ENCODE measurements around the gene VSIG4. TPM values are rescaled to one million over a fixed set of nuclear protein-coding genes. Genes with fewer than 3 reads are reported as not detected.

The VSIG4 gene
- total and polyA plus RNA-seq, 2 of the 8 experiments (the other 6 are each of a cell fraction or from before 2014, with no cell fraction given) = not detected

DNA sequence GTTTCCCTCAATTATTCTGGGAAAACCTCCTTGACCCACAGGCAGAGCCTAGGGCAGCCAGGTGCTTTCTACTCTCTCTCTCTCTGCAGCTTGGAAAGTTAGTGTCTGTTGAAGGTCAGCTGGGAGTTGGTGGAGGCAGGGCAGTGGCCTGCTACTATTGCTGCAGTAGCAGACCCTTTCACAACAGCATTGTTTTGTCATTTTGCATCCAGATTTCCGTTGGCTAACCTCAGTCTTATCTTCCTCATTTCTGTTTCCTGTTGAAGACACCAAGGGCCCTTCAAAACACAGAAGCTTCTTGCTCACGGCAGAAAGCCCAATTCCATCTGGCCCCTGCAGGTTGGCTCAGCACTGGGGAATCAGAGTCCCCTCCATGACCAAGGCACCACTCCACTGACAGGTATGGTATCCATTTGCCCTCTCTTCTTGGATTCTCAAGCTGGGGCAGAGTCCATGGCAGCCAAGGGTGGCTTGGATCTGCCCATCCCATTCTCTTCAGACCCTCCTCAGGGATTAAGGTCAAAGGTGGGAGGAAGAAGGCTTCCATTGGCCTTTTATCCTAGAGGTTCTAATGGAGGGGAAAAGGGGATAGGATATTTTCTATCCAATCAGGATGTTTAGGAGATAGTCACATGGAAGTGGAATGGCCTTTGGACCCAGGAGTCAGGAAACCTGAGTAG lies 24.6 kb downstream of the VSIG4 start (continued):
- TF ChIP-seq, protein P1, sequence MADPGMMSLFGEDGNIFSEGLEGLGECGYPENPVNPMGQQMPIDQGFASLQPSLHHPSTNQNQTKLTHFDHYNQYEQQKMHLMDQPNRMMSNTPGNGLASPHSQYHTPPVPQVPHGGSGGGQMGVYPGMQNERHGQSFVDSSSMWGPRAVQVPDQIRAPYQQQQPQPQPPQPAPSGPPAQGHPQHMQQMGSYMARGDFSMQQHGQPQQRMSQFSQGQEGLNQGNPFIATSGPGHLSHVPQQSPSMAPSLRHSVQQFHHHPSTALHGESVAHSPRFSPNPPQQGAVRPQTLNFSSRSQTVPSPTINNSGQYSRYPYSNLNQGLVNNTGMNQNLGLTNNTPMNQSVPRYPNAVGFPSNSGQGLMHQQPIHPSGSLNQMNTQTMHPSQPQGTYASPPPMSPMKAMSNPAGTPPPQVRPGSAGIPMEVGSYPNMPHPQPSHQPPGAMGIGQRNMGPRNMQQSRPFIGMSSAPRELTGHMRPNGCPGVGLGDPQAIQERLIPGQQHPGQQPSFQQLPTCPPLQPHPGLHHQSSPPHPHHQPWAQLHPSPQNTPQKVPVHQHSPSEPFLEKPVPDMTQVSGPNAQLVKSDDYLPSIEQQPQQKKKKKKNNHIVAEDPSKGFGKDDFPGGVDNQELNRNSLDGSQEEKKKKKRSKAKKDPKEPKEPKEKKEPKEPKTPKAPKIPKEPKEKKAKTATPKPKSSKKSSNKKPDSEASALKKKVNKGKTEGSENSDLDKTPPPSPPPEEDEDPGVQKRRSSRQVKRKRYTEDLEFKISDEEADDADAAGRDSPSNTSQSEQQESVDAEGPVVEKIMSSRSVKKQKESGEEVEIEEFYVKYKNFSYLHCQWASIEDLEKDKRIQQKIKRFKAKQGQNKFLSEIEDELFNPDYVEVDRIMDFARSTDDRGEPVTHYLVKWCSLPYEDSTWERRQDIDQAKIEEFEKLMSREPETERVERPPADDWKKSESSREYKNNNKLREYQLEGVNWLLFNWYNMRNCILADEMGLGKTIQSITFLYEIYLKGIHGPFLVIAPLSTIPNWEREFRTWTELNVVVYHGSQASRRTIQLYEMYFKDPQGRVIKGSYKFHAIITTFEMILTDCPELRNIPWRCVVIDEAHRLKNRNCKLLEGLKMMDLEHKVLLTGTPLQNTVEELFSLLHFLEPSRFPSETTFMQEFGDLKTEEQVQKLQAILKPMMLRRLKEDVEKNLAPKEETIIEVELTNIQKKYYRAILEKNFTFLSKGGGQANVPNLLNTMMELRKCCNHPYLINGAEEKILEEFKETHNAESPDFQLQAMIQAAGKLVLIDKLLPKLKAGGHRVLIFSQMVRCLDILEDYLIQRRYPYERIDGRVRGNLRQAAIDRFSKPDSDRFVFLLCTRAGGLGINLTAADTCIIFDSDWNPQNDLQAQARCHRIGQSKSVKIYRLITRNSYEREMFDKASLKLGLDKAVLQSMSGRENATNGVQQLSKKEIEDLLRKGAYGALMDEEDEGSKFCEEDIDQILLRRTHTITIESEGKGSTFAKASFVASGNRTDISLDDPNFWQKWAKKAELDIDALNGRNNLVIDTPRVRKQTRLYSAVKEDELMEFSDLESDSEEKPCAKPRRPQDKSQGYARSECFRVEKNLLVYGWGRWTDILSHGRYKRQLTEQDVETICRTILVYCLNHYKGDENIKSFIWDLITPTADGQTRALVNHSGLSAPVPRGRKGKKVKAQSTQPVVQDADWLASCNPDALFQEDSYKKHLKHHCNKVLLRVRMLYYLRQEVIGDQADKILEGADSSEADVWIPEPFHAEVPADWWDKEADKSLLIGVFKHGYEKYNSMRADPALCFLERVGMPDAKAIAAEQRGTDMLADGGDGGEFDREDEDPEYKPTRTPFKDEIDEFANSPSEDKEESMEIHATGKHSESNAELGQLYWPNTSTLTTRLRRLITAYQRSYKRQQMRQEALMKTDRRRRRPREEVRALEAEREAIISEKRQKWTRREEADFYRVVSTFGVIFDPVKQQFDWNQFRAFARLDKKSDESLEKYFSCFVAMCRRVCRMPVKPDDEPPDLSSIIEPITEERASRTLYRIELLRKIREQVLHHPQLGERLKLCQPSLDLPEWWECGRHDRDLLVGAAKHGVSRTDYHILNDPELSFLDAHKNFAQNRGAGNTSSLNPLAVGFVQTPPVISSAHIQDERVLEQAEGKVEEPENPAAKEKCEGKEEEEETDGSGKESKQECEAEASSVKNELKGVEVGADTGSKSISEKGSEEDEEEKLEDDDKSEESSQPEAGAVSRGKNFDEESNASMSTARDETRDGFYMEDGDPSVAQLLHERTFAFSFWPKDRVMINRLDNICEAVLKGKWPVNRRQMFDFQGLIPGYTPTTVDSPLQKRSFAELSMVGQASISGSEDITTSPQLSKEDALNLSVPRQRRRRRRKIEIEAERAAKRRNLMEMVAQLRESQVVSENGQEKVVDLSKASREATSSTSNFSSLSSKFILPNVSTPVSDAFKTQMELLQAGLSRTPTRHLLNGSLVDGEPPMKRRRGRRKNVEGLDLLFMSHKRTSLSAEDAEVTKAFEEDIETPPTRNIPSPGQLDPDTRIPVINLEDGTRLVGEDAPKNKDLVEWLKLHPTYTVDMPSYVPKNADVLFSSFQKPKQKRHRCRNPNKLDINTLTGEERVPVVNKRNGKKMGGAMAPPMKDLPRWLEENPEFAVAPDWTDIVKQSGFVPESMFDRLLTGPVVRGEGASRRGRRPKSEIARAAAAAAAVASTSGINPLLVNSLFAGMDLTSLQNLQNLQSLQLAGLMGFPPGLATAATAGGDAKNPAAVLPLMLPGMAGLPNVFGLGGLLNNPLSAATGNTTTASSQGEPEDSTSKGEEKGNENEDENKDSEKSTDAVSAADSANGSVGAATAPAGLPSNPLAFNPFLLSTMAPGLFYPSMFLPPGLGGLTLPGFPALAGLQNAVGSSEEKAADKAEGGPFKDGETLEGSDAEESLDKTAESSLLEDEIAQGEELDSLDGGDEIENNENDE (IDR thresholded peaks at IDR 0.05; ENCODE audit: insufficient replicate concordance, low read length) = no peak
- no peak for TF ChIP-seq TBP (IDR thresholded peaks at IDR 0.05; ENCODE audit: low read depth, low read length)

All from H1 (cell line).